ENCODE data around the gene FRYL. TPM values are rescaled to one million over a fixed set of nuclear protein-coding genes. Genes with fewer than 3 reads are reported as not detected.

The FRYL gene
- total RNA-seq: 44.6 TPM in 2 replicates

DNA sequence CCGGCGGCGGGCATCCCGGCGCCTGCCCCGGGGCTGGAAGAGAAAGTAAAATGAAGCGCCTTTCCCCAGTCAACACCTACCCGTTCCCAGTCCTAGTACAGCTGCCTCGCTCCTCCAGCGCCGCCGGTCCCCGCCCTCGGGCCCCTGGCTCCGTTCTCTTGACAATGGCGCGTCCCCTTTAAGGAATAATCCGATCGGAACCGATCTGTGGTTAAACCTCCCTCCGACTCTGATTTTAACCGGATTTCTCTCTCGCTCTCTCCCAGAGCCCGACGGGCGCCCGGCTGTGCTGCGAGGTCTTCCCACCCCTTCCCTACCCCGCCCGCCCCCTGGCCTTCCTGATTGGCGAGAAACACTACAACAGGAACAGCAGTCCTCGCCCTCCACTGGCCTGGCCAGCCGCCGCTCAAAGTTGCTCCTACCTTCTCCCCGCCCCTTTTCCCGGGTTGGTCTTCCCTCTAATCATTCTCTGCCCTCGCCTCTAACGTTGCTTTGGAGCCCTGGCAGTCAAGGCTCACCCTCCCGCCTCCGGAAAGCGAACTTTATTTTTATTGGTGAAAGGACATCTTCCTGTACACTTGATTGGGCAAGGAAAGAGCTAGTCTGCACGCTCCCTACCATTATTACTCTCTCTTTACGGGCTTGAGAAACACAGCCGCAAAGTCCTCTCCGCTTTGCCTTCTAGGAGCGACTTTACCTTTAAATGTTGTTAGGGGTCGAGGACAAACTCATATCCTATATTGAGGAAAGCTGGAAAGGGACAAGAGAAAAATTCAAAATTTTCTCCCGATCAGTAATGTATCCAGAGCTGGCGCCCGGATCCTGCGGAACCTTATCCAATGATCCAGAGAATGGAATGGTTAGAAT lies at the start of gene FRYL:
Gene FRYL, minus strand, starts transcription at position 282 of the 867 bp plus-strand sequence. CDS start 145,869 bp downstream, outside the sequence.

DNA sequence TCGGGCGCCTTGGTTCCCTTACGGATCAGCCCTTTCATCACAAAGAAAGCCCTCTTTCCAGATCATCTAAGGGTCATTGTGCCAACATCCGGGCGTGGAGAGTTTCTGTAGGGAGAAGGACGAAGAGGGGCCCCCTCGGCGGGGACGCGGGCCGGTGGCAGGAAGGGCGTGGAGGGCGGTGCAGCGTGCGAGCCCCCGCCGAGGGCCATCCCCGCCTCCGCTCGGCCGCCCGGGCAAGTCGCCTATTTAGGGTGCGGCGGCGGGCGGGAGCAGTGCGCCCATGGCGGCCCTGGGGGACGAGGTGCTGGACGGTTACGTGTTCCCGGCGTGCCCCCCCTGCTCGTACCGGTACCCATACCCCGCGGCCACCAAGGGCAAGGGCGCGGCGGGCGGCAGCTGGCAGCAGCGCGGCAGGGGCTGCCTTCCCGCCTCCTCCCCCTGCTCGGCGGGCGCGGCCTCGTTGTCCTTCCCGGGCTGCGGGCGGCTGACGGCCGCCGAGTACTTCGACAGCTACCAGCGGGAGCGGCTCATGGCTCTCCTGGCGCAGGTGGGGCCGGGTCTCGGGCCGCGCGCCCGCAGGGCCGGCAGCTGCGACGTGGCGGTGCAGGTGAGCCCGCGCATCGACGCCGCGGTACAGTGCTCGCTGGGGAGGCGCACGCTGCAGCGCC lies 289.9 kb downstream of the FRYL start, which contains the start of gene ZAR1:
Gene ZAR1, plus strand, starts transcription at position 241 of the 668 bp plus-strand sequence. Its CDS starts 40 bp downstream, at position 281.

DNA sequence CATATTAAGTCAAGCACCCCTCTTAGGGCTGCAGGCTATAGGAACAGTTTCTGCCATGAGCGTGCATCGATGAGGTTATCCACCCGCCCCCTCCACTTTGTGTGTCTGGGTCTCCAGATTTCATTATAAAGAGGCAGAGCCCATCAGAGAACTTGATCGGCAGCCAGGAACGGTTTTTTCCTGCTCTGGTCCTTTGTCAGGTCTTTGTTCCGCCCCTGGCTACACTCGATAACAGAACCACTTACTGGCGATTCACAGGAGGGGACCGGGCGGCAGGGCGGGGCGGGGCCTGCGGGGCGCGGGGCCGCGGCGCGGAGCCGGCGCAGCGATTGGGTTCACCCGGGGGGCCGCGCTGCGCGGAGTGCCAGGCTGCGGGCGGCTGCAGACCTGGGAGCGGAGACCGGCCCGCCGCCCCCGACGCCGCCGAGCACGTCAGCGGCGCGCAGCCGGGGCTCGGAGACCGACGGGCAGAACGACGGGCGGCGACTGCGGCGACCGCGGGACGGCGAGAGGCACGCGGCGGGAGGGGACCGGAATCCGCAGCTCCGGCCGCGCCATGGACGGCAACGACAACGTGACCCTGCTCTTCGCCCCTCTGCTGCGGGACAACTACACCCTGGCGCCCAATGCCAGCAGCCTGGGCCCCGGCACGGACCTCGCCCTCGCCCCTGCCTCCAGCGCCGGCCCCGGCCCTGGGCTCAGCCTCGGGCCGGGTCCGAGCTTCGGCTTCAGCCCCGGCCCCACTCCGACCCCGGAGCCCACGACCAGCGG lies 296.9 kb downstream of the FRYL start, which contains the start of gene SLC10A4:
Gene SLC10A4, plus strand, starts transcription at position 338 of the 771 bp plus-strand sequence. Its CDS starts 219 bp downstream, at position 557.

Other genes with a start within 250 kb of the FRYL start
- 72.8 and 76.3 TPM in 2 replicates for gene OCIAD1, start 50.8 kb upstream of the FRYL start, total RNA-seq
- 44.1 and 83.2 TPM in 2 replicates for gene OCIAD2, start 126.5 kb upstream of the FRYL start, total RNA-seq
- not detected in 2 replicates for gene CWH43, start 206.0 kb upstream of the FRYL start, total RNA-seq